ENCODE measurements around the gene TP53TG5.
"Not testable (repeated sequence)": the region's sequence is repeated elsewhere in the genome, so short reads cannot be mapped to it uniquely, and the experiment has no call there.

The TP53TG5 gene

GRCh38 chr20:45353746-45354145 is 24.4 kb downstream of the TP53TG5 start:
- no peak for DNase-seq (ENCODE audit: low read depth)
- TF ChIP-seq, protein P1, sequence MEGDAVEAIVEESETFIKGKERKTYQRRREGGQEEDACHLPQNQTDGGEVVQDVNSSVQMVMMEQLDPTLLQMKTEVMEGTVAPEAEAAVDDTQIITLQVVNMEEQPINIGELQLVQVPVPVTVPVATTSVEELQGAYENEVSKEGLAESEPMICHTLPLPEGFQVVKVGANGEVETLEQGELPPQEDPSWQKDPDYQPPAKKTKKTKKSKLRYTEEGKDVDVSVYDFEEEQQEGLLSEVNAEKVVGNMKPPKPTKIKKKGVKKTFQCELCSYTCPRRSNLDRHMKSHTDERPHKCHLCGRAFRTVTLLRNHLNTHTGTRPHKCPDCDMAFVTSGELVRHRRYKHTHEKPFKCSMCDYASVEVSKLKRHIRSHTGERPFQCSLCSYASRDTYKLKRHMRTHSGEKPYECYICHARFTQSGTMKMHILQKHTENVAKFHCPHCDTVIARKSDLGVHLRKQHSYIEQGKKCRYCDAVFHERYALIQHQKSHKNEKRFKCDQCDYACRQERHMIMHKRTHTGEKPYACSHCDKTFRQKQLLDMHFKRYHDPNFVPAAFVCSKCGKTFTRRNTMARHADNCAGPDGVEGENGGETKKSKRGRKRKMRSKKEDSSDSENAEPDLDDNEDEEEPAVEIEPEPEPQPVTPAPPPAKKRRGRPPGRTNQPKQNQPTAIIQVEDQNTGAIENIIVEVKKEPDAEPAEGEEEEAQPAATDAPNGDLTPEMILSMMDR (IDR thresholded peaks at IDR 0.05; ENCODE audit: insufficient read depth, low read depth, low read length, missing control alignments), result no peak
- H3K4me3 ChIP-seq (ENCODE audit: low read depth, low read length), result no peak overlapping the region

DNA sequence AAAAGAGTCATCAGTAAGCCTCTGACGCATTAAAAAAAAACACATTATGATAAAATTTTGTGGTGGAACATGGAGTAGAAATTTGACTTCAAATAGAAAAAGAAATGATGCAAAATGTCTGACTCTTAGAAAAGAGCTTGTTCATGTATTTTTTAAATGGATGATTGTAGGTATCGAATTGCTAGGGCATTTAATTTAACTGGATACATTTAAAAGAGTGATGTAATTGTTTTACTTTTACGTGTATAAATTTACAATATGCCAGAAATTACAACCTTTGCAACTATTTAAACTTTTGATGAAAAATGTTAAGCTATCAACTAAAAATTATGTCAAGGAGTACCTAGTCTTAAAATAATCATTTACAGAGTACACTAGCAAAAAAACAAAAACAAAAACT is 25.4 kb downstream of the TP53TG5 start:
- TF ChIP-seq, protein P1 (IDR thresholded peaks at IDR 0.05; ENCODE audit: insufficient read depth, low read depth, low read length, missing control alignments), result no peak
- H3K4me3 ChIP-seq (ENCODE audit: low read depth, low read length), result no peak overlapping the region
- DNase-seq (ENCODE audit: low read depth), result no peak

DNA sequence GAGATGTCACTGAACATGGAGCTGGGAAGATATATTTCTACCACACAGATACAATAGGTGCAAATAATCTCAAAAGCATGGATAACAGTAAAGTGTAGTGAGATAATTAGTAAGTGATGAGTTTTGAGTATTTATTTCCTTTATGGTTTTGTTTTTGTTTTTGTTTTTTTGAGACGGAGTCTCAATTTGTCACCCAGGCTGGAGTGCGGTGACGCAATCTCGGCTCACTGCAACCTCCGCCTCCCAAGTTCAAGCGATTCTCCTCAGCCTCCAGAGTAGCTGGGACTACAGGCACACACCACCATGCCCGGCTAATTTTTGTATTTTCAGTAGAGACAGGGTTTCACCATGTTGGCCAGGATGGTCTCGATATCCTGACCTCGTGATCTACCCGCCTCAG is 27.3 kb downstream of the TP53TG5 start:
- not testable (repeated sequence) for DNase-seq (ENCODE audit: low read depth); H3K4me3 ChIP-seq (ENCODE audit: low read depth, low read length)

DNA sequence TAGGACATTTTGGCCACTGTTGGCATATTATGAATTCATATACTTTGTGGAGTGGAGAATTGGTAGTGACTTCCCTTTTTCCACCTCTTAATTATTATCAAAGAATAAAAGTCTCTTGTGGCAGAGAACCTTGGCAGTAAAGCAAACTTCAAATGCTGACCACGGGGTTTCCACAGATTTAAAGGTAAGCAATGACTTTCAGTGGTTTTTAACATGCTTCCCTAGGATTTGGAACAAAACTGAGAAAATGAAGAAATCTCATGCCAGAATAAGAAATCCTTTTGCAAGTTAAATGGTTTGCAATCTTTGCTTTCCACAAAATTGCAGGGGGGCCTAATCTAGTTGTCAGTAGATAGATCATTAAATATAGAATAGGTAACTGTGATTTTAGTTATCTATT is 27.9 kb downstream of the TP53TG5 start:
- TF ChIP-seq, protein P1 (IDR thresholded peaks at IDR 0.05; ENCODE audit: insufficient read depth, low read depth, low read length, missing control alignments), result no peak
- H3K4me3 ChIP-seq (ENCODE audit: low read depth, low read length), result no peak overlapping the region
- DNase-seq (ENCODE audit: low read depth), result no peak

- no peak for DNase-seq (ENCODE audit: low read depth)
- no peak within 1 kb of the TSS; the same call in 1 of the 2 replicates for H3K4me3 ChIP-seq (ENCODE audit: low read depth, low read length)
- TF ChIP-seq, protein P1 (IDR thresholded peaks at IDR 0.05; ENCODE audit: insufficient read depth, low read depth, low read length, missing control alignments), result no peak
These were observed 30.0 kb downstream of the TP53TG5 start, which contains the start of gene SDC4 for GRCh38 chr20:45347936-45348778. Gene SDC4 (minus strand): TSS chr20:45348424. CDS start chr20:45348384, 40 bp downstream.

DNA sequence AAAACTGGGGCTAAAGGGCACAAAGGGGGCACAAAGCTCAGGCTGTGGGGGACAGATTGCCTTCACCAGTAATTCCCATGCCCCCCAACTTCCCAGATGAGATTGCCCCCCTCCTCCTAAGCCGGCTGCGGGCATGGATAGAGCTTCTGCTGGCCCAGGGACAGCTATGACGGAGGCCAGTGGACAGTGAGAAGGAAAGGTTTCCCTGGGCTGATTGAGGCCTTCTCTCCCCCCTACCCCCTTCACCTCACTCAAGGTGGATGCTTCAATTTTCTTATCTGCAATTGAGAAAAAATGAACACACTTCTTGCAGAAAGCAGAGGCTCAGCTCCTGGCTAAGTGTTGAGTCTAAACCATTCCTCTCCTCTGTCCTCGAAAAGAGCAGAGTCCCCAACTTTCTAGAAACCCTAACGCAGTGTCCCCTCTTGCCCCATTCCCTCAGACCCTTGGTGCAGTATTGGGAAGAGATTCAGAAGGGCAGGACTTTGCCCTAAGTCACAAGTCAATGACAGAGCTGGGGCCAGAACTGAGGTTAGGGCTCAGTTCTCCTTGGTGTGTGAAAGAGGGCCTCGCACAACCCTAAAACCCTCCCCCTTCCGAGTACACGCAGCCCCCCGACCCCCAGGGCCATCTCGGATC is 30.7 kb downstream of the TP53TG5 start:
- H3K4me3 ChIP-seq (ENCODE audit: low read depth, low read length), result no peak overlapping the region
- TF ChIP-seq, protein P1 (IDR thresholded peaks at IDR 0.05; ENCODE audit: insufficient read depth, low read depth, low read length, missing control alignments), result no peak
- DNase-seq (ENCODE audit: low read depth), result no peak

DNA sequence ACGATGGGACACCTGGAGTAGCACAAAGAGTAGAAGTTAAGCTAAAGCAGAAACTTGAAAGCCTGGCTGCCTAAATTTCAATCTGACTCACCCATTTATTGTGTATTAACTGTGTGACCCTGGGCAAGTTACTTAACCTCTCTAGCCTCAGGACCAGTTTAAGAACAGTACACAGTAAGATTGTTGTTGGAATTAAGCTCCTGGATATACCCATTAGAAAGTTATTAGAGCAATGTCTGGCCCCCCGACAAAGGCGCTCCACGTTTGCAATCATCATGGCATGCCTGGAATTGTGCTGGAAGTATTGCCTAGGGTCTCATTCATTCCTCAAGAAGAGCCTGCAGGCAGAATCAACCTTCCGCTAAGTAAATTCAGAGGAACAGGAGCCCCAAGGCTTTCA is 31.3 kb downstream of the TP53TG5 start:
- TF ChIP-seq, protein P1 (IDR thresholded peaks at IDR 0.05; ENCODE audit: insufficient read depth, low read depth, low read length, missing control alignments), result no peak
- DNase-seq (ENCODE audit: low read depth), result no peak
- H3K4me3 ChIP-seq (ENCODE audit: low read depth, low read length), result no peak overlapping the region
